Measurements from ENCODE around the gene CMPK2. TPM values are rescaled to one million over a fixed set of nuclear protein-coding genes. Genes with fewer than 3 reads are reported as not detected.
A peak's percentile ranks its signal among the peaks of the same experiment; 100 is the strongest.

The CMPK2 gene
- total and polyA plus RNA-seq, 9 of the 15 experiments (the other 6 are each of a cell fraction or from before 2014, with no cell fraction given), result 2.6 to 10.5 (median 5.0) TPM

- H2AFZ ChIP-seq (ENCODE audit: low read depth, low read length), result no peak overlapping the region
- H3K79me2 ChIP-seq (ENCODE audit: control insufficient read depth, insufficient read depth, low read length), result no peaks in the 10 kb centered on the region
- intact Hi-C loops (cut with micrococcal nuclease) (no loop called here), in situ Hi-C loops (cut with MboI) (no loop called here)
- no peaks in the 10 kb centered on the region for H3K36me3 ChIP-seq (ENCODE audit: control insufficient read depth, insufficient read depth, low read length)
- 38% methylated on average over 1 of the region's 1 CpG for WGBS (ENCODE audit: insufficient coverage, low coverage, missing lambda C conversion rate)
- no peak for FAIRE-seq
- H4K20me1 ChIP-seq (replicated peaks; ENCODE audit: control insufficient read depth, insufficient read depth, low read length), result no peaks in the 10 kb centered on the region
- no peak overlapping the region for H3K4me2 ChIP-seq (ENCODE audit: insufficient read depth, low read length)
- ATAC-seq, result no peak
- H3K27ac ChIP-seq (ENCODE audit: extremely low read depth, low read depth, low read length), result no peak overlapping the region
- no peak overlapping the region for H3K9ac ChIP-seq (ENCODE audit: insufficient read depth in 1 of 2, low read depth in 2 of 2, low read length in 2 of 2)
- TF ChIP-seq ZNF165 (CRISPR knock-in tag; IDR thresholded peaks at IDR 0.05; ENCODE audit: borderline replicate concordance) (no peak), FOXA1 (IDR thresholded peaks at IDR 0.05; ENCODE audit: borderline replicate concordance) (no peak), THRB (CRISPR knock-in tag; conservative IDR thresholded peaks at IDR 0.05) (no peak)
- H3K4me3 ChIP-seq, result no peak overlapping the region
- peaks cover 22% of the 10 kb centered on the region for H3K9me3 ChIP-seq (replicated peaks; ENCODE audit: control insufficient read depth, insufficient read depth, low read depth, low read length)
- H3K27me3 ChIP-seq (ENCODE audit: control insufficient read depth in 2 of 2, insufficient read depth in 2 of 2, low read length in 2 of 2), result no peaks in the 10 kb centered on the region
- no TSS peak for BruUV-seq (replicated peaks)
- H3K9me1 ChIP-seq (ENCODE audit: control insufficient read depth, insufficient read depth, low read length), result no peaks in the 10 kb centered on the region
- POLR2A ChIA-PET, result interaction anchor here (2.4 kb wide), 1 partner anchor 12 kb away, joined by 7 read pairs; no protein-coding TSS in a partner anchor
- CTCF ChIA-PET (ENCODE audit: low intra/inter-chr PET ratio), result no interaction called here
- DNase-seq (ENCODE audit: extremely low read depth in 1 of 4, low spot score in 3 of 4), result no peak
- peaks cover 3 to 20% of the 10 kb centered on the region in 2 experiments; a peak in 4 of 5 replicates for H3K4me1 ChIP-seq (replicated peaks in 1 of 2; ENCODE audit: control insufficient read depth in 2 of 2, insufficient read depth in 2 of 2, low read length in 2 of 2)
Measured at GRCh38 chr2:6876309-6876708, 10.6 kb upstream of the CMPK2 start.

- in situ Hi-C loops (cut with MboI), result no loop called here
- no peak overlapping the region for H2AFZ ChIP-seq (ENCODE audit: low read depth, low read length)
- 80% methylated on average over 3 of the region's 3 CpGs for WGBS (ENCODE audit: insufficient coverage, low coverage, missing lambda C conversion rate)
- no peak overlapping the region for H3K27ac ChIP-seq (ENCODE audit: extremely low read depth, low read depth, low read length)
- H3K9ac ChIP-seq (ENCODE audit: insufficient read depth in 1 of 2, low read depth in 2 of 2, low read length in 2 of 2), result no peak overlapping the region
- DNase-seq (ENCODE audit: extremely low read depth in 1 of 4, low spot score in 3 of 4) (no peak), FAIRE-seq (no peak), ATAC-seq (no peak)
- peaks cover 2 to 3% of the 10 kb centered on the region in 2 experiments; a peak in 3 of 5 replicates for H3K4me1 ChIP-seq (replicated peaks in 1 of 2; ENCODE audit: control insufficient read depth in 2 of 2, insufficient read depth in 2 of 2, low read length in 2 of 2)
- H3K4me2 ChIP-seq (ENCODE audit: insufficient read depth, low read length), result no peak overlapping the region
- H3K27me3 ChIP-seq (ENCODE audit: control insufficient read depth in 2 of 2, insufficient read depth in 2 of 2, low read length in 2 of 2), result no peaks in the 10 kb centered on the region
- H3K4me3 ChIP-seq, result no peak overlapping the region
- ChIA-PET POLR2A (no interaction called here), CTCF (ENCODE audit: low intra/inter-chr PET ratio) (no interaction called here)
- no peaks in the 10 kb centered on the region for H4K20me1 ChIP-seq (replicated peaks; ENCODE audit: control insufficient read depth, insufficient read depth, low read length)
- H3K36me3 ChIP-seq (ENCODE audit: control insufficient read depth, insufficient read depth, low read length), result no peaks in the 10 kb centered on the region
- no peaks in the 10 kb centered on the region for H3K79me2 ChIP-seq (ENCODE audit: control insufficient read depth, insufficient read depth, low read length)
- no peaks in the 10 kb centered on the region for H3K9me1 ChIP-seq (ENCODE audit: control insufficient read depth, insufficient read depth, low read length)
- no TSS peak for BruUV-seq (replicated peaks)
- intact Hi-C loops (cut with micrococcal nuclease), result no loop called here
- H3K9me3 ChIP-seq (replicated peaks; ENCODE audit: control insufficient read depth, insufficient read depth, low read depth, low read length), result peaks cover 14% of the 10 kb centered on the region
- no peak for TF ChIP-seq NFIX (CRISPR knock-in tag; IDR thresholded peaks at IDR 0.05; ENCODE audit: low read depth)
- no peak for TF ChIP-seq NR0B1 (IDR thresholded peaks at IDR 0.05; ENCODE audit: partially characterized antibody)
- no peak for TF ChIP-seq CEBPG (CRISPR knock-in tag; IDR thresholded peaks at IDR 0.05)
- no peak for TF ChIP-seq CEBPG (tag; conservative IDR thresholded peaks at IDR 0.05 in 1 of 2, IDR thresholded peaks at IDR 0.05 in 1 of 2)
- peak; percentile 28; the same call in 1 of the 2 replicates for TF ChIP-seq TRIM28 (IDR thresholded peaks at IDR 0.05)
- TF ChIP-seq ZNF280A (IDR thresholded peaks at IDR 0.05; ENCODE audit: low read depth, partially characterized antibody), result peak; percentile 57
- TF ChIP-seq RBM14 (IDR thresholded peaks at IDR 0.05; ENCODE audit: borderline replicate concordance, insufficient read depth, low read depth, low read length), result no peak
- TF ChIP-seq ZBED1 (IDR thresholded peaks at IDR 0.05), result no peak
- TF ChIP-seq HMG20A (CRISPR knock-in tag; conservative IDR thresholded peaks at IDR 0.05), result no peak
Measured at GRCh38 chr2:6874032-6874431, 8.3 kb upstream of the CMPK2 start.

Measured in K562 (cell line).